ENCODE data around the gene MYBPHL. TPM values are rescaled to one million over a fixed set of nuclear protein-coding genes. Genes with fewer than 3 reads are reported as not detected.

The MYBPHL gene
- total and polyA plus RNA-seq, 4 experiments from 2014 or later: not detected

DNA sequence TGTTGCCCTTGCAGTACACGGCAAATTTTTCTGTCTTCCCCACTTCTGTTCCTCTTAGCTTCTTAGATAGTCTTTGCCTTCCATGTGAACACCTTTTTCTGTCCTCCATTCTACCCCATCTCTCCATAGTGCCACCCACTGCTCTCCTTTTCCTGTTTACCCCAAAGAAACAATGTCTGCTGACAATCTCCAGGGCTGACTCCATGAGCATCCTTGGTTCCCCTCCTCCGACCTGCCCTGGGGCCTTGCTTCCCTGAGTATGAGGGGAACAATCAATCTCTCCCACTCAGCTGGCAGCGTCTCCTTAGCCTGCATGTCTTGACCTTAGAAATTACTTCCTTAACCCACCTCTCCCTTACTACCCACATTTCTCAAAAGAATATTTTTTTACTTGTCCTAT, 12.3 kb upstream of the MYBPHL start:
- Mint-ChIP-seq H3K4me1 (no peaks in the 10 kb centered on the region), H3K4me3 (no peak overlapping the region), H3K36me3 (no peaks in the 10 kb centered on the region), H3K9me3 (no peaks in the 10 kb centered on the region), H3K27ac (no peak overlapping the region), H3K27me3 (peaks cover 5 to 6% of the 10 kb centered on the region in 2 donors)
- Histone ChIP-seq H3K9me3 (ENCODE audit: control insufficient read depth in 1 of 2, low read length in 2 of 2) (no peaks in the 10 kb centered on the region), H3K36me3 (ENCODE audit: insufficient read depth, low read length) (no peaks in the 10 kb centered on the region), H3K4me3 (ENCODE audit: low read length in 2 of 2) (no peak overlapping the region), H3K27me3 (ENCODE audit: insufficient read depth, low read length) (no peaks in the 10 kb centered on the region), H3K4me1 (ENCODE audit: insufficient read depth, low read length) (no peaks in the 10 kb centered on the region), H3K27ac (ENCODE audit: low read depth, low read length) (no peak overlapping the region)
- DNase-seq: no peak
- ChIA-PET POLR2A (ENCODE audit: partially characterized antibody) (no interaction called here), CTCF (ENCODE audit: partially characterized antibody) (no interaction called here)
- intact Hi-C loops (cut with micrococcal nuclease): no loop called here

DNA sequence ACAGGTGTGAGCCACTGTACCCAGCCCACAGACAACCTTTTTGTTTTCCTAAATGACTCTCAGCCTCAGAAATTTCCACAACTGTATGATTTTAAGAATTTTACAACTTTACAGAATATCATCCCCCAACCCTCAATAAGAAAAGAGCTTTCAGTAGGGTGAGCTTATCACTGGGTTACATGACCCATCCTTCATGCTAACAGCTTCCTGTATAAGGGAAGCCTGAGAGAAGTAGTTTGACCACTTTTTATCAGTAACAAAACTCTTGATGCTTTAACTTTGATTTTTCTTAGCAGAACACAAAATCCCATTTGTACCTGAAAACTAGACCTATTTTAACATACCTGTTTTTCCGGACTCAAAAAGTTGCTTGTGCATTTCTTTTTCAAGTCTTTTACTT, 9.7 kb upstream of the MYBPHL start:
- no peaks in the 10 kb centered on the region for H3K36me3 Mint-ChIP-seq

DNA sequence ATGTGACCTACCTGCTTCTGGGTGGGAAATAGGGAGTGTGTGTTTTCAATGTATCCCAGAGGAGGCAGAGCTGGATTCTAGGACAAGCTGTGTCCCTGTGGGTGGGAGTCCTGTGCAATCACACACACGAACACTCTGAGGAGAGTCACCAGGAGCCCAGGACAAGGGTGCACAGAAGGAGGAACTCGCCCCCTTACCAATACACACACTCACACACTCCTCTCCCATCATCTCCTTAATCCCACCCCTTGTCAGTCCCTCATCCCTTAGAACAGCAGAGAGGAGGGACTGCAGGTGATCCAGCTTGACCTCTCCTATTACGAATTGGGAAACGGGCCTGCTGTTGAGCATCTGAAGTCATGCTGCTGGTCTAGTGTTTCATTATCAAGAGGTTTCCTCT, 8.5 kb upstream of the MYBPHL start:
- H3K27me3 ChIP-seq (ENCODE audit: insufficient read depth, low read length): no peaks in the 10 kb centered on the region
- no peak for DNase-seq
- CTCF ChIA-PET (ENCODE audit: partially characterized antibody): interaction anchor here (0.6 kb wide), 1 partner anchor 490 kb away, joined by 5 read pairs; no protein-coding TSS in a partner anchor
- intact Hi-C loops (cut with micrococcal nuclease): no loop called here
- no peaks in the 10 kb centered on the region for H3K9me3 Mint-ChIP-seq
- no peaks in the 10 kb centered on the region for H3K4me1 ChIP-seq (ENCODE audit: insufficient read depth, low read length)
- no peak overlapping the region for H3K4me3 Mint-ChIP-seq
- no peak overlapping the region for H3K27ac ChIP-seq (ENCODE audit: low read depth, low read length)
- POLR2A ChIA-PET (ENCODE audit: partially characterized antibody): no interaction called here
- peaks cover 3 to 6% of the 10 kb centered on the region in 2 donors for H3K27me3 Mint-ChIP-seq
- no peaks in the 10 kb centered on the region for H3K9me3 ChIP-seq (ENCODE audit: control insufficient read depth in 1 of 2, low read length in 2 of 2)
- no peaks in the 10 kb centered on the region for H3K36me3 Mint-ChIP-seq
- no peaks in the 10 kb centered on the region for H3K36me3 ChIP-seq (ENCODE audit: insufficient read depth, low read length)
- no peaks in the 10 kb centered on the region for H3K4me1 Mint-ChIP-seq
- no peak overlapping the region for H3K27ac Mint-ChIP-seq
- no peak overlapping the region for H3K4me3 ChIP-seq (ENCODE audit: low read length in 2 of 2)

More for the DNA sequence above, 9.7 kb upstream of the MYBPHL start:
- CTCF ChIA-PET (ENCODE audit: partially characterized antibody): no interaction called here
- no peaks in the 10 kb centered on the region for H3K27me3 ChIP-seq (ENCODE audit: insufficient read depth, low read length)
- H3K4me3 ChIP-seq (ENCODE audit: low read length in 2 of 2): no peak overlapping the region
- H3K4me1 Mint-ChIP-seq: no peaks in the 10 kb centered on the region
- H3K4me3 Mint-ChIP-seq: no peak overlapping the region
- no peaks in the 10 kb centered on the region for H3K9me3 Mint-ChIP-seq
- H3K9me3 ChIP-seq (ENCODE audit: control insufficient read depth in 1 of 2, low read length in 2 of 2): no peaks in the 10 kb centered on the region
- POLR2A ChIA-PET (ENCODE audit: partially characterized antibody): no interaction called here
- H3K27me3 Mint-ChIP-seq: peaks cover 3 to 9% of the 10 kb centered on the region in 2 donors
- DNase-seq: no peak
- no peak overlapping the region for H3K27ac Mint-ChIP-seq
- no peaks in the 10 kb centered on the region for H3K4me1 ChIP-seq (ENCODE audit: insufficient read depth, low read length)
- no peak overlapping the region for H3K27ac ChIP-seq (ENCODE audit: low read depth, low read length)
- intact Hi-C loops (cut with micrococcal nuclease): no loop called here
- no peaks in the 10 kb centered on the region for H3K36me3 ChIP-seq (ENCODE audit: insufficient read depth, low read length)

DNA sequence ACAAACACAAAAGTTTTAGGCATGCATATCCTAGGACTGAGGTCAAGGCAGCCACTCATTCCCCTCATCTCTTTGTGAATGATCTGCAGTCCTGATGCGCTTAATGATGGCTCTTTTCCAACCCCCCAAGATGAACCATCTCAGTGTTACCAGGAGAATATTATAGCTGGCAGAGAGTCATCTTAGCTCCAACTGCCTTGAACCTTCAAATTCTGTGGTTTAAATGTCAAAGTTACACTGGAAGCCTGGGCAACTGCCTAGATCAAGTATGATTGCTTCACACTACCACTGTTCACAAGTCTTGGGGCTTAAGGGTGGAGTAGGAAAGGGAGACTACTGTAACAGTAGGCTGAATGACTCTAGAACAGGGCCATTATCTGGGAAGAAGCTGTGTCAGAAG, 8.0 kb upstream of the MYBPHL start:
- Mint-ChIP-seq H3K4me1 (no peaks in the 10 kb centered on the region), H3K4me3 (no peak overlapping the region), H3K9me3 (no peaks in the 10 kb centered on the region), H3K27ac (no peak overlapping the region), H3K27me3 (peaks cover 3 to 6% of the 10 kb centered on the region in 2 donors), H3K36me3 (no peaks in the 10 kb centered on the region)
- Histone ChIP-seq H3K4me1 (ENCODE audit: insufficient read depth, low read length) (no peaks in the 10 kb centered on the region), H3K27ac (ENCODE audit: low read depth, low read length) (no peak overlapping the region), H3K9me3 (ENCODE audit: control insufficient read depth in 1 of 2, low read length in 2 of 2) (no peaks in the 10 kb centered on the region), H3K36me3 (ENCODE audit: insufficient read depth, low read length) (no peaks in the 10 kb centered on the region), H3K27me3 (ENCODE audit: insufficient read depth, low read length) (no peaks in the 10 kb centered on the region), H3K4me3 (ENCODE audit: low read length in 2 of 2) (no peak overlapping the region)
- CTCF ChIA-PET (ENCODE audit: partially characterized antibody): no interaction called here
- intact Hi-C loops (cut with micrococcal nuclease): no loop called here
- POLR2A ChIA-PET (ENCODE audit: partially characterized antibody): no interaction called here
- DNase-seq: no peak

DNA sequence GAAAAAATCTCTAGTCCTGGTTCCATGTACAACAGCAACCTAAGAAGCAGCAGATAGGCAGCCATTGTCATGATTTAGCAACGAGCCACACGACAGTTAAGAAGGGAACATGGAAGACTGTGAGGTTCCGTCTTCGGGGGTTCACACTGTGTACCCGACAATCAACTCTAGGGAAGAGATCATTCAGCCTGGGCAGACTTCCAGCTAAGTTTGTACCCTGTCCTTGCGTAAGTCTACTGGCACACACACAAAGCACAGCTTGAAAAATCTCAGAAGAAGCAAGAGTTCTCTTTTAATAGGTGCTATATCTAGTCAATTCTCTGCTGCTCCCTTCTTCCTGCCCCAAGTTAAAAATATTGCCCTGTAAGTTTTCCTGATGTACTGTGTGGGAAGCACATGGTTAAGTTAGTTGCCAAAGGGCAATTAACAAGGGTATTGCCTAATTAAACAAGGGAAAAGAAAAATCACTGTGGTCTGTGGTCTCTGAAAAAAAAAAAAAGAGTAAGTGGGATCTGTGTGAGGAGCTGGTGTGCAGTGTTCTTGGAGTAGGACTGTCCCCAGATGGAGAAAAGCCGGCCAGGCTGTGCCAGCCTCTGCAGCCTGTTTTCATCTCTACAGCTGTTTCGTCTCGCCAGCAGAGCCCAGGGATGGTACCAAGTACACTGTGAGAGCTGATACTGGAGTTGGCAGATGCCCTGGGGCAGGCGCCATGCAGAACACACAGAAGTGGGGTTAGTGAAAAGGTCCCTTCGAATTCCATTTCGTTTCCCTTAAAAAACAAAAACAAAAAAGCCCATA, 6.4 kb upstream of the MYBPHL start:
- no peak for DNase-seq
- Mint-ChIP-seq H3K9me3 (no peaks in the 10 kb centered on the region), H3K36me3 (no peaks in the 10 kb centered on the region), H3K4me3 (no peak overlapping the region), H3K4me1 (no peaks in the 10 kb centered on the region), H3K27ac (no peak overlapping the region), H3K27me3 (peaks cover 5 to 7% of the 10 kb centered on the region in 2 donors)
- H3K27ac ChIP-seq (ENCODE audit: low read depth, low read length): no peak overlapping the region
- H3K27me3 ChIP-seq (ENCODE audit: insufficient read depth, low read length): no peaks in the 10 kb centered on the region
- CTCF ChIA-PET (ENCODE audit: partially characterized antibody): interaction anchor here (0.7 kb wide), 2 partner anchors 35 to 252 kb away, joined by 3 to 4 read pairs; no protein-coding TSS in a partner anchor
- POLR2A ChIA-PET (ENCODE audit: partially characterized antibody): no interaction called here
- no peaks in the 10 kb centered on the region for H3K9me3 ChIP-seq (ENCODE audit: control insufficient read depth in 1 of 2, low read length in 2 of 2)
- H3K4me3 ChIP-seq (ENCODE audit: low read length in 2 of 2): no peak overlapping the region
- intact Hi-C loops (cut with micrococcal nuclease): no loop called here
- H3K36me3 ChIP-seq (ENCODE audit: insufficient read depth, low read length): no peaks in the 10 kb centered on the region
- H3K4me1 ChIP-seq (ENCODE audit: insufficient read depth, low read length): no peaks in the 10 kb centered on the region

DNA sequence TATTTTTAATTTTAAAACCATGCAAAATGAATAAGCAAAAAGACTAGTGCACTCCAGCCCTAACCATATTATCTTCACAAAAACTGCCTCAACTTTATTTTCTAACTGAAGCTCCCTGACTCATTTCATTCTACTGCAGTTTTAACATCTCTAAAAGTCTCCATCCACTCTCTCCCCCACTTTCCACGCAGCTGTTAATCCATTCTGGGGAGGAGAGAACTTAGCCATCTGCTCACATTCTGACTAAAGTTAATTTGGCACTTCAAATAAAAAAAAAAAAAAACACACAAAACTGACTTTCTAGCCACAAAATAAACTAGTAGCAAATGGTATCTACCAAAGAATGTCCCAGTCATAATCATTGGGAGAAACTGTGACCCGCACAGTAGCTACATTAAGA, 5.4 kb upstream of the MYBPHL start:
- Mint-ChIP-seq H3K36me3 (no peaks in the 10 kb centered on the region), H3K9me3 (no peaks in the 10 kb centered on the region), H3K4me1 (no peaks in the 10 kb centered on the region), H3K27me3 (peaks cover 5 to 7% of the 10 kb centered on the region in 2 donors), H3K27ac (no peak overlapping the region), H3K4me3 (no peak overlapping the region)
- no peak overlapping the region for H3K4me3 ChIP-seq (ENCODE audit: low read length in 2 of 2)
- no peaks in the 10 kb centered on the region for H3K9me3 ChIP-seq (ENCODE audit: control insufficient read depth in 1 of 2, low read length in 2 of 2)
- ChIA-PET POLR2A (ENCODE audit: partially characterized antibody) (no interaction called here), CTCF (ENCODE audit: partially characterized antibody) (no interaction called here)
- no peak for DNase-seq
- H3K4me1 ChIP-seq (ENCODE audit: insufficient read depth, low read length): no peaks in the 10 kb centered on the region
- H3K36me3 ChIP-seq (ENCODE audit: insufficient read depth, low read length): no peaks in the 10 kb centered on the region
- H3K27ac ChIP-seq (ENCODE audit: low read depth, low read length): no peak overlapping the region
- intact Hi-C loops (cut with micrococcal nuclease): no loop called here
- no peaks in the 10 kb centered on the region for H3K27me3 ChIP-seq (ENCODE audit: insufficient read depth, low read length)

DNA sequence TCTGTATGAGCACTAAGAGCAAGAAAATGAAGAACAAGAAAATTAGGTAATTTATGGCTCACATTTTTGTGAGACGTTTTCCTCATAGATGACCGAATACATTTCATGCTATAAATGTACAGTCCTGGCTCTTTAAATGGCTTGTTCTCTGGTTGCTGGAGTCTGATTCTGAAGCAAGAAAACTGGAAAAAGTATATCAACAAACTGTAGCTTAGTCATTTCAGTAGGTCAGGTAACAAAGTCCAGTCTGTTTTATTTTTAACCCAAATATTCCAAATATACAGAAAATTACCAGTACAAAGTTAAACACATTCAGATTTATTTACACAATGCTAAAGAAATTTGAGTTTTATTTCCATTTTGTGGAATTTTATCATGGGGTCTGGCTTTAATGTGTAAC, 2.5 kb upstream of the MYBPHL start:
- Histone ChIP-seq H3K27me3 (ENCODE audit: insufficient read depth, low read length) (no peaks in the 10 kb centered on the region), H3K36me3 (ENCODE audit: insufficient read depth, low read length) (no peaks in the 10 kb centered on the region), H3K4me3 (ENCODE audit: low read length in 2 of 2) (no peak overlapping the region), H3K9me3 (ENCODE audit: control insufficient read depth in 1 of 2, low read length in 2 of 2) (no peaks in the 10 kb centered on the region), H3K27ac (ENCODE audit: low read depth, low read length) (no peak overlapping the region), H3K4me1 (ENCODE audit: insufficient read depth, low read length) (no peaks in the 10 kb centered on the region)
- H3K4me1 Mint-ChIP-seq: no peaks in the 10 kb centered on the region
- CTCF ChIA-PET (ENCODE audit: partially characterized antibody): no interaction called here
- H3K9me3 Mint-ChIP-seq: no peaks in the 10 kb centered on the region
- POLR2A ChIA-PET (ENCODE audit: partially characterized antibody): no interaction called here
- H3K27me3 Mint-ChIP-seq: peaks cover 5 to 8% of the 10 kb centered on the region in 2 donors
- no peak for DNase-seq
- no peak overlapping the region for H3K27ac Mint-ChIP-seq
- no peak overlapping the region for H3K4me3 Mint-ChIP-seq
- intact Hi-C loops (cut with micrococcal nuclease): no loop called here
- no peaks in the 10 kb centered on the region for H3K36me3 Mint-ChIP-seq

Data from CD4-positive, alpha-beta memory T cell (primary cell).